ENCODE data around the gene SULT2B1. TPM values are rescaled to one million over a fixed set of nuclear protein-coding genes. Genes with fewer than 3 reads are reported as not detected.

SULT2B1 gene
- total RNA-seq: not detected

GRCh38 chr19:48551437-48552302 is at the start of gene SULT2B1:
Gene SULT2B1 (plus strand): TSS chr19:48552172. CDS start chr19:48552253, 81 bp downstream.
- Histone ChIP-seq H3K4me1 (ENCODE audit: control insufficient read depth in 1 of 2, low read depth in 2 of 2) (no peaks in the 10 kb centered on the region), H3K27ac (no peak within 1 kb of the TSS), H3K4me3 (no peak within 1 kb of the TSS), H3K36me3 (no peaks in the 10 kb centered on the region), H3K9me3 (no peaks in the 10 kb centered on the region), H3K27me3 (replicated peaks; ENCODE audit: insufficient read depth) (no peaks in the 10 kb centered on the region)
- no peak for DNase-seq (ENCODE audit: low spot score)
- TF ChIP-seq CTCF (IDR thresholded peaks at IDR 0.05): no peak
- no peak for ATAC-seq (ENCODE audit: insufficient number of reproducible peaks, low FRiP score, low read depth)

- no peaks in the 10 kb centered on the region for H3K36me3 ChIP-seq
- TF ChIP-seq CTCF (IDR thresholded peaks at IDR 0.05): no peak
- H3K9me3 ChIP-seq: no peaks in the 10 kb centered on the region
- no peaks in the 10 kb centered on the region for H3K27me3 ChIP-seq (replicated peaks; ENCODE audit: insufficient read depth)
- DNase-seq (ENCODE audit: low spot score) (no peak), ATAC-seq (ENCODE audit: insufficient number of reproducible peaks, low FRiP score, low read depth) (no peak)
- no peaks in the 10 kb centered on the region for H3K4me1 ChIP-seq (ENCODE audit: control insufficient read depth in 1 of 2, low read depth in 2 of 2)
- H3K27ac ChIP-seq: no peak overlapping the region
- H3K4me3 ChIP-seq: peak overlapping the region; percentile 21
Observed at GRCh38 chr19:48502350-48503018, 49.5 kb upstream of the SULT2B1 start.

GRCh38 chr19:48506138-48506733 is 45.7 kb upstream of the SULT2B1 start:
- Histone ChIP-seq H3K4me3 (no peak overlapping the region), H3K27me3 (replicated peaks; ENCODE audit: insufficient read depth) (no peaks in the 10 kb centered on the region)

GRCh38 chr19:48507911-48508439 is 44.0 kb upstream of the SULT2B1 start:
- no peak overlapping the region for H3K27ac ChIP-seq
- no peaks in the 10 kb centered on the region for H3K9me3 ChIP-seq
- no peak for TF ChIP-seq CTCF (IDR thresholded peaks at IDR 0.05)
- H3K4me1 ChIP-seq (ENCODE audit: control insufficient read depth in 1 of 2, low read depth in 2 of 2): no peaks in the 10 kb centered on the region
- no peaks in the 10 kb centered on the region for H3K27me3 ChIP-seq (replicated peaks; ENCODE audit: insufficient read depth)
- ATAC-seq (ENCODE audit: insufficient number of reproducible peaks, low FRiP score, low read depth): no peak
- H3K36me3 ChIP-seq: no peaks in the 10 kb centered on the region
- no peak overlapping the region for H3K4me3 ChIP-seq
- no peak for DNase-seq (ENCODE audit: low spot score)

More at GRCh38 chr19:48506138-48506733, 45.7 kb upstream of the SULT2B1 start:
- Histone ChIP-seq H3K36me3 (no peaks in the 10 kb centered on the region), H3K4me1 (ENCODE audit: control insufficient read depth in 1 of 2, low read depth in 2 of 2) (no peaks in the 10 kb centered on the region), H3K9me3 (no peaks in the 10 kb centered on the region), H3K27ac (no peak overlapping the region)
- no peak for ATAC-seq (ENCODE audit: insufficient number of reproducible peaks, low FRiP score, low read depth)
- peak; percentile 46 for TF ChIP-seq CTCF (IDR thresholded peaks at IDR 0.05)
- DNase-seq (ENCODE audit: low spot score): no peak
